Measurements from ENCODE around the gene NTSR1. TPM values are rescaled to one million over a fixed set of nuclear protein-coding genes. Genes with fewer than 3 reads are reported as not detected.

The NTSR1 gene
- total and polyA plus RNA-seq, 2 donors (not counting 1 experiment from before 2014, with no cell fraction given) = not detected

GRCh38 chr20:62775206-62775605, 66.6 kb downstream of the NTSR1 start:
- DNase-seq (no peak), ATAC-seq (ENCODE audit: low read depth) (no peak)
- Mint-ChIP-seq H3K9me3 (ENCODE audit: insufficient read depth) (no peaks in the 10 kb centered on the region), H3K27ac (no peak overlapping the region), H3K4me1 (peaks cover 25% of the 10 kb centered on the region), H3K4me3 (peak overlapping the region; percentile 32), H3K27me3 (no peaks in the 10 kb centered on the region)
- H3K36me3 ChIP-seq (replicated peaks in 1 of 2; ENCODE audit: control extremely low read depth in 1 of 2, control insufficient read depth in 1 of 2, extremely low read depth in 1 of 2, insufficient read depth in 2 of 2, low read length in 1 of 2) = no peaks in the 10 kb centered on the region
- H3K9ac ChIP-seq (ENCODE audit: low read length) = no peak overlapping the region
- H3K4me2 ChIP-seq (replicated peaks; ENCODE audit: low read depth, low read length, poor library complexity, severe bottlenecking) = no peak overlapping the region
- 92% methylated on average over 9 of the region's 9 CpGs for WGBS (ENCODE audit: insufficient coverage)
- H3K79me2 ChIP-seq (ENCODE audit: control insufficient read depth, insufficient read depth, low read length) = no peaks in the 10 kb centered on the region
- H3K4me1 ChIP-seq (ENCODE audit: control insufficient read depth in 2 of 2, insufficient read depth in 2 of 2, low read length in 2 of 2) = peaks cover 17 to 25% of the 10 kb centered on the region in 2 donors
- H3K9me3 ChIP-seq (ENCODE audit: control extremely low read depth in 1 of 3, control insufficient read depth in 2 of 3, insufficient read depth in 1 of 3, low read length in 2 of 3) = peaks cover 0 to 20% (median 0%) of the 10 kb centered on the region in 3 donors
- TF ChIP-seq CTCF (IDR thresholded peaks at IDR 0.05) (no peak), EZH2 (IDR thresholded peaks at IDR 0.05; ENCODE audit: borderline replicate concordance, insufficient read depth, low read depth, low read length, poor library complexity, severe bottlenecking) (no peak)
- no peak overlapping the region for H3K4me3 ChIP-seq (ENCODE audit: control extremely low read depth in 1 of 5, extremely low read depth in 1 of 5, insufficient read depth in 1 of 5, low read depth in 2 of 5, low read length in 4 of 5)
- H4K20me1 ChIP-seq (ENCODE audit: control insufficient read depth, insufficient read depth, low read length, poor library complexity, severe bottlenecking) = no peaks in the 10 kb centered on the region
- H3K27ac ChIP-seq (ENCODE audit: low read length in 2 of 2) = no peak overlapping the region
- no peaks in the 10 kb centered on the region for H3K27me3 ChIP-seq (replicated peaks in 1 of 4; ENCODE audit: control extremely low read depth in 1 of 4, control insufficient read depth in 3 of 4, insufficient read depth in 4 of 4, low read length in 3 of 4)
- no peak overlapping the region for H2AFZ ChIP-seq (ENCODE audit: insufficient read depth, low read depth, low read length, poor library complexity, severe bottlenecking)
- intact Hi-C loops (cut with micrococcal nuclease) = no loop called here
- CTCF ChIA-PET = no interaction called here
- POLR2A ChIA-PET = no interaction called here

- peaks cover 17 to 25% of the 10 kb centered on the region in 2 donors for H3K4me1 ChIP-seq (ENCODE audit: control insufficient read depth in 2 of 2, insufficient read depth in 2 of 2, low read length in 2 of 2)
- peaks cover 25% of the 10 kb centered on the region for H3K4me1 Mint-ChIP-seq
- ChIA-PET CTCF (no interaction called here), POLR2A (no interaction called here)
- H3K27me3 ChIP-seq (replicated peaks in 1 of 4; ENCODE audit: control extremely low read depth in 1 of 4, control insufficient read depth in 3 of 4, insufficient read depth in 4 of 4, low read length in 3 of 4) = no peaks in the 10 kb centered on the region
- H2AFZ ChIP-seq (ENCODE audit: insufficient read depth, low read depth, low read length, poor library complexity, severe bottlenecking) = peak overlapping the region; percentile 52
- H3K9me3 ChIP-seq (ENCODE audit: control extremely low read depth in 1 of 3, control insufficient read depth in 2 of 3, insufficient read depth in 1 of 3, low read length in 2 of 3) = peaks cover 0 to 20% (median 0%) of the 10 kb centered on the region in 3 donors
- H3K27ac Mint-ChIP-seq = peak overlapping the region; percentile 71
- peak overlapping the region; percentile 65 to 69 for H3K27ac ChIP-seq (ENCODE audit: low read length in 2 of 2)
- WGBS (ENCODE audit: insufficient coverage) = 94% methylated on average over 23 of the region's 24 CpGs
- H3K4me3 ChIP-seq (ENCODE audit: control extremely low read depth in 1 of 5, extremely low read depth in 1 of 5, insufficient read depth in 1 of 5, low read depth in 2 of 5, low read length in 4 of 5) = peak overlapping the region in 2 of 5 experiments; percentile 17 to 19
- no peaks in the 10 kb centered on the region for H3K79me2 ChIP-seq (ENCODE audit: control insufficient read depth, insufficient read depth, low read length)
- intact Hi-C loops (cut with micrococcal nuclease) = no loop called here
- ATAC-seq (ENCODE audit: low read depth) (no peak), DNase-seq (no peak)
- H3K27me3 Mint-ChIP-seq = no peaks in the 10 kb centered on the region
- no peaks in the 10 kb centered on the region for H3K9me3 Mint-ChIP-seq (ENCODE audit: insufficient read depth)
- no peak for TF ChIP-seq CTCF (IDR thresholded peaks at IDR 0.05)
- H3K4me3 Mint-ChIP-seq = peak overlapping the region; percentile 50
- peak overlapping the region; percentile 59 for H3K4me2 ChIP-seq (replicated peaks; ENCODE audit: low read depth, low read length, poor library complexity, severe bottlenecking)
- peak overlapping the region; percentile 5 for H3K9ac ChIP-seq (ENCODE audit: low read length)
- H3K36me3 ChIP-seq (replicated peaks in 1 of 2; ENCODE audit: control extremely low read depth in 1 of 2, control insufficient read depth in 1 of 2, extremely low read depth in 1 of 2, insufficient read depth in 2 of 2, low read length in 1 of 2) = no peaks in the 10 kb centered on the region
- no peaks in the 10 kb centered on the region for H4K20me1 ChIP-seq (ENCODE audit: control insufficient read depth, insufficient read depth, low read length, poor library complexity, severe bottlenecking)
Measured at GRCh38 chr20:62776035-62776691, 67.5 kb downstream of the NTSR1 start.

All from B cell (primary cell).